GM23338 (cell line): ENCODE measurements around the gene ATP2B1.

Source experiments
- CREB1 ChIP-seq: fragments of 250-450 bp; sonication (Bioruptor Pico); IDR thresholded peaks from 2 replicates; pipeline ENCODE4 v1.5.0; 2020; ENCODE audit warnings: low read depth, mild to moderate bottlenecking, moderate library complexity
- EZH2 ChIP-seq: fragments of 200-600 bp; sonication (generic); IDR thresholded peaks from one replicate; pipeline ENCODE4 v1.8.0; 2017; ENCODE audit warnings: antibody characterized with exemption, mild to moderate bottlenecking, low read depth; ENCODE audit not compliant: unreplicated experiment
- EZH2phosphoT487 ChIP-seq: fragments of 200-600 bp; sonication (generic); IDR thresholded peaks from one replicate; pipeline ENCODE4 v1.8.1; 2018; ENCODE audit warnings: antibody characterized with exemption; ENCODE audit not compliant: unreplicated experiment
- JUNB ChIP-seq: IDR thresholded peaks from one replicate; pipeline ENCODE4 v1.6.1; 2016; ENCODE audit warnings: antibody characterized with exemption; ENCODE audit not compliant: unreplicated experiment
- NANOG ChIP-seq: IDR thresholded peaks from 2 replicates; pipeline ENCODE4 v1.6.1; 2016; ENCODE audit warnings: antibody characterized with exemption, borderline replicate concordance
- POLR2AphosphoS5 ChIP-seq: IDR thresholded peaks from 2 replicates; pipeline ENCODE4 v1.6.1; 2016; ENCODE audit warnings: antibody characterized with exemption, low read depth
- REST ChIP-seq: IDR thresholded peaks from one replicate; pipeline ENCODE4 v1.6.1; 2018; ENCODE audit warnings: antibody characterized with exemption; ENCODE audit not compliant: unreplicated experiment
- STAT1 ChIP-seq: IDR thresholded peaks from one replicate; pipeline ENCODE4 v1.6.1; 2016; ENCODE audit warnings: antibody characterized with exemption; ENCODE audit not compliant: unreplicated experiment
- ZNF331 ChIP-seq: fragments of 250-450 bp; sonication (Bioruptor Pico); IDR thresholded peaks from 2 replicates; pipeline ENCODE4 v1.5.0; 2020; ENCODE audit warnings: low read depth, mild to moderate bottlenecking, moderate library complexity
- TF ChIP-seq, protein P1 (sequence below), 2 experiments: fragments of 200-600 bp in 1 of 2; sonication (generic) in 1 of 2; conservative IDR thresholded peaks; 2 replicates each; pipeline versions ENCODE4 v1.5.1 to v1.6.1; 2016 to 2017; ENCODE audit warnings: antibody characterized with exemption in 2 of 2, low read depth in 2 of 2, mild to moderate bottlenecking in 2 of 2, moderate library complexity in 1 of 2
- TF ChIP-seq, protein P2 (sequence below): IDR thresholded peaks from 2 replicates; pipeline ENCODE4 v1.6.1; 2016; ENCODE audit warnings: antibody characterized with exemption

DNA sequence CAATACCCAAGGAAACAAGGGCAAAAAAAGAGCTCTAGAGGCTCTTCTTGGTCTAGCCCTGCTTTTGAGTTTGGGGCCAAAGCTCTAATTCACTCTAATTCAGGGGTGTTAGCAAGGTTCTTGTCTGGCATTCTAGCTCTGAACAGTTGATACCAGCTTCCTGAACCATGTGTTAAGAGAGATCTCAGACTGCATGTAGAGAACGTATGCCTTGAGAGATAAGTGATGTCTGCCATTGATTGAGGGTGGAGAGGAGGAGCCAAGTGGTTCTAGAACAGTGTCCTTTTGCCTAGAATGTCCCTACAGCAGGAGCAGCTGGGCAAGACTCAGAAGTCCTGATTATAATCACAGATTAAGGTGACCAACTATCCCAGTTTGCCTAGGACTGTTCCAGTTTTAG lies 164.6 kb downstream of the ATP2B1 start:
- TF ChIP-seq, protein P1, sequence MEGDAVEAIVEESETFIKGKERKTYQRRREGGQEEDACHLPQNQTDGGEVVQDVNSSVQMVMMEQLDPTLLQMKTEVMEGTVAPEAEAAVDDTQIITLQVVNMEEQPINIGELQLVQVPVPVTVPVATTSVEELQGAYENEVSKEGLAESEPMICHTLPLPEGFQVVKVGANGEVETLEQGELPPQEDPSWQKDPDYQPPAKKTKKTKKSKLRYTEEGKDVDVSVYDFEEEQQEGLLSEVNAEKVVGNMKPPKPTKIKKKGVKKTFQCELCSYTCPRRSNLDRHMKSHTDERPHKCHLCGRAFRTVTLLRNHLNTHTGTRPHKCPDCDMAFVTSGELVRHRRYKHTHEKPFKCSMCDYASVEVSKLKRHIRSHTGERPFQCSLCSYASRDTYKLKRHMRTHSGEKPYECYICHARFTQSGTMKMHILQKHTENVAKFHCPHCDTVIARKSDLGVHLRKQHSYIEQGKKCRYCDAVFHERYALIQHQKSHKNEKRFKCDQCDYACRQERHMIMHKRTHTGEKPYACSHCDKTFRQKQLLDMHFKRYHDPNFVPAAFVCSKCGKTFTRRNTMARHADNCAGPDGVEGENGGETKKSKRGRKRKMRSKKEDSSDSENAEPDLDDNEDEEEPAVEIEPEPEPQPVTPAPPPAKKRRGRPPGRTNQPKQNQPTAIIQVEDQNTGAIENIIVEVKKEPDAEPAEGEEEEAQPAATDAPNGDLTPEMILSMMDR (conservative IDR thresholded peaks at IDR 0.05; ENCODE audit: low read depth in 2 of 2) = no peak
- no peak for TF ChIP-seq CREB1
- TF ChIP-seq JUNB = no peak
- no peak for TF ChIP-seq EZH2
- TF ChIP-seq REST = no peak
- no peak for TF ChIP-seq POLR2AphosphoS5
- TF ChIP-seq ZNF331 (CRISPR knock-in tag) = no peak
- TF ChIP-seq STAT1 = no peak
- TF ChIP-seq EZH2phosphoT487 = no peak
- TF ChIP-seq, protein P2, sequence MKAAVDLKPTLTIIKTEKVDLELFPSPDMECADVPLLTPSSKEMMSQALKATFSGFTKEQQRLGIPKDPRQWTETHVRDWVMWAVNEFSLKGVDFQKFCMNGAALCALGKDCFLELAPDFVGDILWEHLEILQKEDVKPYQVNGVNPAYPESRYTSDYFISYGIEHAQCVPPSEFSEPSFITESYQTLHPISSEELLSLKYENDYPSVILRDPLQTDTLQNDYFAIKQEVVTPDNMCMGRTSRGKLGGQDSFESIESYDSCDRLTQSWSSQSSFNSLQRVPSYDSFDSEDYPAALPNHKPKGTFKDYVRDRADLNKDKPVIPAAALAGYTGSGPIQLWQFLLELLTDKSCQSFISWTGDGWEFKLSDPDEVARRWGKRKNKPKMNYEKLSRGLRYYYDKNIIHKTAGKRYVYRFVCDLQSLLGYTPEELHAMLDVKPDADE = no peak
- TF ChIP-seq NANOG = no peak
